ENCODE data around the gene KDM6A.

The KDM6A gene

DNA sequence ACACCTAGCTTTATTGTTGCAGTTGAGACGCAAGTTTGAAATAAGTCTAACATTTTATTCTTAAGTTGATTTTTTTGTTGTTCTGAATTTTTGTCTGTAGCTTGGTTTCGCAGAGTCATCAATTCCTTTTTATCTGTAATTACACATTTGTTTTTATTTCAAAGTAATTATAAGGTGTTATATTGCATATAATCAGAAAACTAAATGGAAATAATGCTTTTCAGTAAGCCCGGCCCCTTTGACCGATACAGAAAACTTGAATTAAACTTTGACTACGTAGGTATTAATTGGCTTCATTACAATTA, 2.1 kb downstream of the KDM6A start:
- Histone ChIP-seq H4K20me1 (ENCODE audit: insufficient read depth, low read length) (no peaks in the 10 kb centered on the region), H3K9ac (ENCODE audit: low read length) (peak overlapping the region; percentile 91)
- no peak for TF ChIP-seq EZH2 (IDR thresholded peaks at IDR 0.05; ENCODE audit: borderline replicate concordance, low read length)
- no peak for TF ChIP-seq CTCF (IDR thresholded peaks at IDR 0.05; ENCODE audit: low read length)

DNA sequence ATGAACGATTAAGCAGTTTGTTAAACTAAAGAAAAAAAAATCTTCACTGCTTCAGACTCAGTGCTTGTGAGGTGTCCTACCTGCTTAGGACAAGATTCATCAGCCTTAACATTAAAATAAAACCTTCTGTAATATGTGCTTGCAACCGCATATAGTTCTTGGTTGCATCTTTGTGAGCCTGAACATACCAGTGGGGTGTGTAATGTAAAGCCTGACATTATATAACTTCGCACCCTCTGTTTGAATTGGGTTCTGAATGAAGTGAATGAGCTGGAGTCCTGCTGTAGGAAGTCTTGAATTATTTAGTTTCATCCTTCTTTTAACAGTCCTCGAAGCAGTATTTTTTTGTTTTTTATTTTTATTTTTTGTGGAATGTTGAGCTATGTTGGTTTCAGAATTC, 3.1 kb downstream of the KDM6A start:
- Histone ChIP-seq H3K79me2 (ENCODE audit: insufficient read depth, low read length) (peaks cover 78% of the 10 kb centered on the region), H3K9ac (ENCODE audit: low read length) (peak overlapping the region; percentile 91), H3K4me3 (ENCODE audit: low read depth, low read length, poor library complexity, severe bottlenecking) (peak overlapping the region; percentile 89), H3K27ac (ENCODE audit: low read depth, low read length, poor library complexity, severe bottlenecking) (peak overlapping the region; percentile 40), H3K9me3 (ENCODE audit: low read length) (no peaks in the 10 kb centered on the region), H2AFZ (ENCODE audit: low read length) (no peak overlapping the region), H3K27me3 (ENCODE audit: insufficient read depth, low read length) (no peaks in the 10 kb centered on the region), H3K4me2 (ENCODE audit: low read length) (peak overlapping the region; percentile 89), H3K36me3 (ENCODE audit: insufficient read depth, low read length) (peaks cover 13% of the 10 kb centered on the region), H3F3A (ENCODE audit: insufficient read depth, low read length) (no peaks in the 10 kb centered on the region), H3K9me2 (ENCODE audit: low read depth, low read length) (no peaks in the 10 kb centered on the region), H3K4me1 (ENCODE audit: insufficient read depth, low read length, severe bottlenecking) (peaks cover 16% of the 10 kb centered on the region), H4K20me1 (ENCODE audit: insufficient read depth, low read length) (no peaks in the 10 kb centered on the region)
- TF ChIP-seq EZH2 (IDR thresholded peaks at IDR 0.05; ENCODE audit: borderline replicate concordance, low read length) (no peak), CTCF (IDR thresholded peaks at IDR 0.05; ENCODE audit: low read length) (no peak)

More for the DNA sequence above, 2.1 kb downstream of the KDM6A start:
- Histone ChIP-seq H3F3A (ENCODE audit: insufficient read depth, low read length) (no peaks in the 10 kb centered on the region), H3K79me2 (ENCODE audit: insufficient read depth, low read length) (peaks cover 69% of the 10 kb centered on the region), H3K4me3 (ENCODE audit: low read depth, low read length, poor library complexity, severe bottlenecking) (peak overlapping the region; percentile 89), H3K27me3 (ENCODE audit: insufficient read depth, low read length) (no peaks in the 10 kb centered on the region), H3K4me2 (ENCODE audit: low read length) (peak overlapping the region; percentile 89), H3K9me3 (ENCODE audit: low read length) (no peaks in the 10 kb centered on the region), H3K4me1 (ENCODE audit: insufficient read depth, low read length, severe bottlenecking) (peaks cover 18% of the 10 kb centered on the region), H2AFZ (ENCODE audit: low read length) (no peak overlapping the region), H3K27ac (ENCODE audit: low read depth, low read length, poor library complexity, severe bottlenecking) (peak overlapping the region; percentile 81), H3K9me2 (ENCODE audit: low read depth, low read length) (no peaks in the 10 kb centered on the region), H3K36me3 (ENCODE audit: insufficient read depth, low read length) (peaks cover 13% of the 10 kb centered on the region)

DNA sequence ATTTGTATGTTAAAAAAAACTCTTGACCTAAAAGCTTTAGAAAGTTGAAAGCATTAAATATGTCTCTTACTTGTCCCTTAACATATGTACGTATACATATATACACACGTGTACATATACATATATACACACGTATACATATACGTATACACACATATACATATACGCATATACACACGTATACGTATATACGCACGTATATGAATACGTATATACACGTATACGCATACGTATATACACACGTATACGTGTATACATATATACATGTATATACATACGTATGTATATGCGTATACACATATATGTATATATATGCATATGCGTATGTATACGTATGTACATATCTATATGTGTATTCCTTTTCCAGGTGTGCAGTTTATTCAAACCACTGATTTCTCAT, 3.8 kb downstream of the KDM6A start:
- no peak overlapping the region for H3K27ac ChIP-seq (ENCODE audit: low read depth, low read length, poor library complexity, severe bottlenecking)
- no peaks in the 10 kb centered on the region for H4K20me1 ChIP-seq (ENCODE audit: insufficient read depth, low read length)
- H3F3A ChIP-seq (ENCODE audit: insufficient read depth, low read length): no peaks in the 10 kb centered on the region

More for the DNA sequence above, 3.8 kb downstream of the KDM6A start:
- Histone ChIP-seq H3K9me3 (ENCODE audit: low read length) (no peaks in the 10 kb centered on the region), H3K27me3 (ENCODE audit: insufficient read depth, low read length) (no peaks in the 10 kb centered on the region), H2AFZ (ENCODE audit: low read length) (no peak overlapping the region), H3K4me2 (ENCODE audit: low read length) (no peak overlapping the region), H3K9me2 (ENCODE audit: low read depth, low read length) (no peaks in the 10 kb centered on the region), H3K9ac (ENCODE audit: low read length) (no peak overlapping the region), H3K79me2 (ENCODE audit: insufficient read depth, low read length) (peaks cover 79% of the 10 kb centered on the region), H3K4me3 (ENCODE audit: low read depth, low read length, poor library complexity, severe bottlenecking) (no peak overlapping the region), H3K36me3 (ENCODE audit: insufficient read depth, low read length) (peaks cover 13% of the 10 kb centered on the region), H3K4me1 (ENCODE audit: insufficient read depth, low read length, severe bottlenecking) (peaks cover 9% of the 10 kb centered on the region)
- no peak for TF ChIP-seq CTCF (IDR thresholded peaks at IDR 0.05; ENCODE audit: low read length)
- no peak for TF ChIP-seq EZH2 (IDR thresholded peaks at IDR 0.05; ENCODE audit: borderline replicate concordance, low read length)
